NCI-H1694 treated with DMSO at 0.1 percent for 48 hours (cell line): Measurements from ENCODE around the gene TDP2.

Experiments used
- DNase-seq: peaks from one replicate; lab custom pipeline; 2025; lab: John Stamatoyannopoulos, UW

Gene TDP2

GRCh38 chr6:24666641-24667377 is at the start of gene TDP2, which contains the start of gene ACOT13:
TSS of gene TDP2 (minus strand) at chr6:24666899. CDS start at chr6:24666862, 37 bp downstream.
TSS of gene ACOT13 (plus strand) at chr6:24667077. CDS start at chr6:24667264, 187 bp downstream.
- DNase-seq, result peak; percentile 91

- no peak for DNase-seq
Observed at GRCh38 chr6:24710519-24711303, 44.0 kb upstream of the TDP2 start.

GRCh38 chr6:24709014-24709711 is 42.5 kb upstream of the TDP2 start:
- no peak for DNase-seq

- no peak for DNase-seq
Observed at GRCh38 chr6:24708612-24709011, 41.9 kb upstream of the TDP2 start.

- no peak for DNase-seq
Observed at GRCh38 chr6:24704468-24704867, 37.8 kb upstream of the TDP2 start.

GRCh38 chr6:24702720-24703282 is 36.1 kb upstream of the TDP2 start:
- no peak for DNase-seq

- DNase-seq, result no peak
Observed at GRCh38 chr6:24699521-24700359, 33.0 kb upstream of the TDP2 start.

- DNase-seq, result no peak
Observed at GRCh38 chr6:24696097-24696496, 29.4 kb upstream of the TDP2 start.

- peak; percentile 47 for DNase-seq
Observed at GRCh38 chr6:24695635-24696034, 28.9 kb upstream of the TDP2 start.

GRCh38 chr6:24694198-24694597 is 27.5 kb upstream of the TDP2 start:
- DNase-seq, result no peak

GRCh38 chr6:24692848-24693592 is 26.3 kb upstream of the TDP2 start:
- DNase-seq, result no peak

GRCh38 chr6:24692415-24692814 is 25.7 kb upstream of the TDP2 start:
- DNase-seq, result no peak

- DNase-seq, result no peak
Observed at GRCh38 chr6:24692003-24692402, 25.3 kb upstream of the TDP2 start.

- no peak for DNase-seq
Observed at GRCh38 chr6:24691550-24691949, 24.9 kb upstream of the TDP2 start.

- DNase-seq, result no peak
Observed at GRCh38 chr6:24690593-24690992, 23.9 kb upstream of the TDP2 start.

- no peak for DNase-seq
Observed at GRCh38 chr6:24689964-24690363, 23.3 kb upstream of the TDP2 start.

- no peak for DNase-seq
Observed at GRCh38 chr6:24686946-24687345, 20.2 kb upstream of the TDP2 start.

GRCh38 chr6:24686408-24686807 is 19.7 kb upstream of the TDP2 start:
- DNase-seq, result no peak

- no peak for DNase-seq
Observed at GRCh38 chr6:24683297-24684296, 16.9 kb upstream of the TDP2 start.
